Vagina (tissue), 2 donors: ENCODE measurements around the gene PZP.

Experiments used
- POLR2A ChIP-seq, 2 donors: fragments of 450-650 bp; IDR thresholded peaks; one replicate each; pipeline ENCODE4 v1.6.1; 2017; ENCODE audit warnings: antibody characterized with exemption in 2 of 2, mild to moderate bottlenecking in 2 of 2, moderate library complexity in 2 of 2
- TF ChIP-seq, protein P1 (sequence below), 3 experiments: fragments of 450-650 bp in 2 of 3; fragments of 200-600 bp in 1 of 3; sonication (generic) in 1 of 3; IDR thresholded peaks; one replicate each; pipeline ENCODE4 v1.5.1; 2017 to 2019; ENCODE audit warnings: antibody characterized with exemption in 3 of 3, mild to moderate bottlenecking in 2 of 3, moderate library complexity in 2 of 3

DNA sequence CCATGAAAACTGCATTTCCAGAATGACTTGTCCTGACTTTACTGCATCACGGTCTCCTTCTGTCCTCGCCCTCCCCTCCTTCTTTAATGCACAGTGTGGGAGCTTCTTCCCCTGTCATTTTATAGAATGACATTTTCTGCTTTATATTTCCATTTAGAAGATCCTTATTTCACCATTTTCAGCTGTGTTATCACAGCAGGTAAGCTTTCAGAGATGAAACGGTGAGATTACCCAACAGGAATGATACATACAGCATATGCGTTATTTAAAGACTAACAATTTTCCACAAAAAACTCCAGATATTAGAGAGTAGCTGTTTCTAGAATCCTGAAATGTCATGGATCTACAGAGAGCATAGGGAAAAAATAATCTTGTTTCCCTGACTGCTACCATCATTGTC is 27.3 kb upstream of the PZP start:
- TF ChIP-seq POLR2A (IDR thresholded peaks at IDR 0.05) = no peak
- TF ChIP-seq, protein P1, sequence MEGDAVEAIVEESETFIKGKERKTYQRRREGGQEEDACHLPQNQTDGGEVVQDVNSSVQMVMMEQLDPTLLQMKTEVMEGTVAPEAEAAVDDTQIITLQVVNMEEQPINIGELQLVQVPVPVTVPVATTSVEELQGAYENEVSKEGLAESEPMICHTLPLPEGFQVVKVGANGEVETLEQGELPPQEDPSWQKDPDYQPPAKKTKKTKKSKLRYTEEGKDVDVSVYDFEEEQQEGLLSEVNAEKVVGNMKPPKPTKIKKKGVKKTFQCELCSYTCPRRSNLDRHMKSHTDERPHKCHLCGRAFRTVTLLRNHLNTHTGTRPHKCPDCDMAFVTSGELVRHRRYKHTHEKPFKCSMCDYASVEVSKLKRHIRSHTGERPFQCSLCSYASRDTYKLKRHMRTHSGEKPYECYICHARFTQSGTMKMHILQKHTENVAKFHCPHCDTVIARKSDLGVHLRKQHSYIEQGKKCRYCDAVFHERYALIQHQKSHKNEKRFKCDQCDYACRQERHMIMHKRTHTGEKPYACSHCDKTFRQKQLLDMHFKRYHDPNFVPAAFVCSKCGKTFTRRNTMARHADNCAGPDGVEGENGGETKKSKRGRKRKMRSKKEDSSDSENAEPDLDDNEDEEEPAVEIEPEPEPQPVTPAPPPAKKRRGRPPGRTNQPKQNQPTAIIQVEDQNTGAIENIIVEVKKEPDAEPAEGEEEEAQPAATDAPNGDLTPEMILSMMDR (IDR thresholded peaks at IDR 0.05) = no peak
